GM12878 (cell line): ENCODE measurements around the gene STK10. TPM values are rescaled to one million over a fixed set of nuclear protein-coding genes. Genes with fewer than 3 reads are reported as not detected.

Experiments
- ATAC-seq: fragments of 200-7000 bp; cut with Tn5 transposase; 3 replicates; pipeline ENCODE4 v1.9.1; 2020; ENCODE audit warnings: mild to moderate bottlenecking, moderate library complexity
- BruUV-seq: library from RNA; stranded (reverse); fragments of 400-500 nt; replicated peaks from 2 replicates; lab custom pipeline; 2021; lab: Mats Ljungman, UMichigan
- CTCF ChIA-PET: fragments of 300-600 bp; sonication (Branson Sonifier 250); formaldehyde crosslinking; extraction: SDS; loops from one replicate; lab custom pipeline; 2021; ENCODE audit warnings: inconsistent platforms; lab: Yijun Ruan, JAX
- POLR2A ChIA-PET: fragments of 350-600 bp; formaldehyde crosslinking; extraction: SDS; loops from one replicate; lab custom pipeline; 2021; ENCODE audit warnings: inconsistent platforms; lab: Charles Lee
- RAD21 ChIA-PET: fragments of 300-600 bp; sonication (Branson Sonifier 250); formaldehyde crosslinking; loops from one replicate; lab custom pipeline; 2023; ENCODE audit warnings: antibody characterized with exemption; ENCODE audit not compliant: unreplicated experiment; lab: Charles Lee
- SMC1A ChIA-PET: fragments of 300-600 bp; sonication (Branson Sonifier 250); formaldehyde crosslinking; loops from one replicate; lab custom pipeline; 2023; ENCODE audit not compliant: unreplicated experiment, uncharacterized antibody; lab: Charles Lee
- DNase-seq: peaks from one replicate; pipeline ENCODE4 v3.0.0-alpha.2; 2011; ENCODE audit warnings: low read depth, low spot score
- FAIRE-seq: peaks from 3 replicates; lab custom pipeline; 2011; peaks lifted over from hg19 to GRCh38; lab: Jason Lieb, UNC
- H2AFZ ChIP-seq: 2 replicates; pipeline ENCODE4 v1.6.0; 2011; ENCODE audit warnings: low read depth, low read length, control low read depth; ENCODE audit not compliant: control insufficient read depth
- H3K27ac ChIP-seq: 2 replicates; pipeline ENCODE4 v1.5.1; 2011; ENCODE audit warnings: control low read depth; ENCODE audit not compliant: control insufficient read depth, insufficient read depth
- H3K27me3 ChIP-seq, 2 experiments: replicated peaks in 1 of 2; 2 replicates each; pipeline versions ENCODE4 v1.6.0 to v1.6.1; 2011; ENCODE audit warnings: low read length in 1 of 2; ENCODE audit not compliant: control insufficient read depth in 2 of 2, insufficient read depth in 2 of 2
- H3K36me3 ChIP-seq, 2 experiments: 2 replicates each; pipeline ENCODE4 v1.5.1; 2011; ENCODE audit warnings: low read length in 1 of 2; ENCODE audit not compliant: control insufficient read depth in 2 of 2, insufficient read depth in 2 of 2
- H3K4me1 ChIP-seq: 2 replicates; pipeline ENCODE4 v1.6.1; 2011; ENCODE audit warnings: mild to moderate bottlenecking, low read length, moderate library complexity, mixed read lengths; ENCODE audit not compliant: control insufficient read depth, insufficient read depth
- H3K4me2 ChIP-seq: 2 replicates; pipeline ENCODE4 v1.6.0; 2011; ENCODE audit warnings: control low read depth; ENCODE audit not compliant: control insufficient read depth, insufficient read depth
- H3K4me3 ChIP-seq: fragments of 200-600 bp; sonication (generic); 2 replicates; pipeline ENCODE4 v1.5.1; 2016
- H3K79me2 ChIP-seq: 2 replicates; pipeline ENCODE4 v1.6.0; 2011; ENCODE audit warnings: low read length; ENCODE audit not compliant: control insufficient read depth, insufficient read depth
- H3K9ac ChIP-seq: 2 replicates; pipeline ENCODE4 v1.8.0; 2011; ENCODE audit warnings: low read length, control low read depth, mixed read lengths; ENCODE audit not compliant: control insufficient read depth, insufficient read depth
- H3K9me3 ChIP-seq: replicated peaks from 3 replicates; pipeline ENCODE4 v1.5.1; 2011; ENCODE audit warnings: mild to moderate bottlenecking, low read length; ENCODE audit not compliant: control insufficient read depth, insufficient read depth
- H4K20me1 ChIP-seq: 2 replicates; pipeline ENCODE4 v1.6.0; 2011; ENCODE audit not compliant: control insufficient read depth, insufficient read depth
- GABPA ChIP-seq: IDR thresholded peaks from 2 replicates; pipeline ENCODE4 v1.6.1; 2014; ENCODE audit warnings: antibody characterized with exemption, low read depth, mild to moderate bottlenecking, inconsistent platforms
- GATAD2B ChIP-seq: fragments of 450-650 bp; conservative IDR thresholded peaks from 2 replicates; pipeline ENCODE4 v1.6.1; 2017; ENCODE audit warnings: low read depth, mild to moderate bottlenecking, moderate library complexity
- JUNB ChIP-seq: IDR thresholded peaks from 2 replicates; pipeline ENCODE4 v1.6.1; 2016; ENCODE audit warnings: antibody characterized with exemption, mild to moderate bottlenecking
- NFXL1 ChIP-seq: fragments of 450-650 bp; IDR thresholded peaks from 2 replicates; pipeline ENCODE4 v1.6.1; 2017; ENCODE audit warnings: antibody characterized with exemption, mild to moderate bottlenecking, borderline replicate concordance
- RBBP5 ChIP-seq: fragments of 200-600 bp; sonication (generic); conservative IDR thresholded peaks from 2 replicates; pipeline ENCODE4 v1.6.1; 2016
- SPI1 ChIP-seq: IDR thresholded peaks from 2 replicates; pipeline ENCODE4 v1.6.1; 2011; ENCODE audit warnings: low read depth, mild to moderate bottlenecking, low read length, moderate library complexity, borderline replicate concordance; ENCODE audit not compliant: insufficient read depth
- WGBS: methylation state at CpG from one replicate; pipeline ENCODE4 v1.1.6; 2016; ENCODE audit warnings: low lambda C conversion rate; ENCODE audit not compliant: insufficient replicate concordance, insufficient coverage; ENCODE audit errors: missing lambda C conversion rate; 5-methylcytosine and 5-hydroxymethylcytosine counted together
- in situ Hi-C: fragments of 300-500 bp; cut with MboI; formaldehyde crosslinking; loops from 9 replicates; pipeline ENCODE4 v1.14.3; 2018; ENCODE audit warnings: mixed read lengths
- intact Hi-C: fragments of 100-400 bp; cut with micrococcal nuclease; formaldehyde crosslinking; loops from one replicate; pipeline ENCODE4 v1.14.2; 2022; ENCODE audit not compliant: unreplicated experiment
- polyA plus RNA-seq, 11 experiments: library from polyadenylated mRNA; depleted of rRNA in 4 of 11; unstranded in 6 of 11; stranded (reverse) in 5 of 11; fragments of >200 nt; fragmentation: Nextera tagmentation in 4 of 11; fragmentation: Illumina TruSeq in 1 of 11; extraction: Ambion mirVana in 4 of 11; extraction: Trizol in 1 of 11; gene quantifications; 1 replicate in 1 of 11; 2 replicates in 10 of 11; pipeline versions ENCODE4 v1.2.1 to v1.2.3, GENCODE V29; 2011 to 2016; ENCODE audit warnings: inconsistent platforms in 2 of 11, missing spikeins in 2 of 11, low read depth in 1 of 11
- total RNA-seq, 4 experiments: library from RNA; depleted of rRNA in 3 of 4; stranded (reverse); fragments of >200 nt in 3 of 4; fragmentation: Illumina TruSeq in 1 of 4; extraction: Trizol in 1 of 4; gene quantifications; 2 replicates each; pipeline versions ENCODE4 v1.2.1 to v1.2.3, GENCODE V29; 2013 to 2021
- TF ChIP-seq, protein P1 (sequence below): IDR thresholded peaks from 2 replicates; pipeline ENCODE4 v1.6.1; 2011; ENCODE audit warnings: low read depth, low read length, improper control_type of control experiment, borderline replicate concordance
- TF ChIP-seq, protein P2 (sequence below): fragments of 450-650 bp; IDR thresholded peaks from 2 replicates; pipeline ENCODE4 v1.6.1; 2017; ENCODE audit warnings: mild to moderate bottlenecking, moderate library complexity
- TF ChIP-seq, protein P3 (sequence below): fragments of 450-650 bp; IDR thresholded peaks from 2 replicates; pipeline ENCODE4 v1.6.1; 2017; ENCODE audit warnings: antibody characterized with exemption, mild to moderate bottlenecking, moderate library complexity

STK10 gene
- total and polyA plus RNA-seq, 10 of the 15 experiments (the other 5 are each of a cell fraction or from before 2014, with no cell fraction given) = 14.2 to 96.4 (median 50.6) TPM

DNA sequence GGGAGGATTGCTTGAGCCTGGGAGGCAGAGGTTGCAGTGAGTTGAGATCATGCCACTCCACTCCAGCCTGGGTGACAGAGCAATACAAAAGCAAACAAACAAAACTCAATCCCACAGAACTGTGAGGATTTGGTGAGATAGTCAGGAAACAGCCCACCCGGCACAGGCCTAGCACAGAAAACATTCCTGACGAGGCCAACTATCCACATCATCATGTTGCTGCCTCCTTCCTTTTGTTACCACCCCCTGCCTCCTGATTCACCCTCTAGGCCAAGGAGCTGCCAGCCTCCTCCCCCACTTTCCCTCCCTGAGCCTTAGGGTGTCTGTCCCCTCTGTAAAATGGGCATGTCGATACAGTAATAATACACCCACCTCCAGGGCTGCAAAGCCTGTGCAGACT, 39.0 kb downstream of the STK10 start:
- FAIRE-seq (no peak), DNase-seq (no peak), ATAC-seq (no peak)
- TF ChIP-seq GATAD2B = no peak
- TF ChIP-seq, protein P1, sequence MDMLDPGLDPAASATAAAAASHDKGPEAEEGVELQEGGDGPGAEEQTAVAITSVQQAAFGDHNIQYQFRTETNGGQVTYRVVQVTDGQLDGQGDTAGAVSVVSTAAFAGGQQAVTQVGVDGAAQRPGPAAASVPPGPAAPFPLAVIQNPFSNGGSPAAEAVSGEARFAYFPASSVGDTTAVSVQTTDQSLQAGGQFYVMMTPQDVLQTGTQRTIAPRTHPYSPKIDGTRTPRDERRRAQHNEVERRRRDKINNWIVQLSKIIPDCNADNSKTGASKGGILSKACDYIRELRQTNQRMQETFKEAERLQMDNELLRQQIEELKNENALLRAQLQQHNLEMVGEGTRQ = no peak
- no peak for TF ChIP-seq RBBP5
- no peak for TF ChIP-seq SPI1
- TF ChIP-seq NFXL1 = no peak
- TF ChIP-seq, protein P2, sequence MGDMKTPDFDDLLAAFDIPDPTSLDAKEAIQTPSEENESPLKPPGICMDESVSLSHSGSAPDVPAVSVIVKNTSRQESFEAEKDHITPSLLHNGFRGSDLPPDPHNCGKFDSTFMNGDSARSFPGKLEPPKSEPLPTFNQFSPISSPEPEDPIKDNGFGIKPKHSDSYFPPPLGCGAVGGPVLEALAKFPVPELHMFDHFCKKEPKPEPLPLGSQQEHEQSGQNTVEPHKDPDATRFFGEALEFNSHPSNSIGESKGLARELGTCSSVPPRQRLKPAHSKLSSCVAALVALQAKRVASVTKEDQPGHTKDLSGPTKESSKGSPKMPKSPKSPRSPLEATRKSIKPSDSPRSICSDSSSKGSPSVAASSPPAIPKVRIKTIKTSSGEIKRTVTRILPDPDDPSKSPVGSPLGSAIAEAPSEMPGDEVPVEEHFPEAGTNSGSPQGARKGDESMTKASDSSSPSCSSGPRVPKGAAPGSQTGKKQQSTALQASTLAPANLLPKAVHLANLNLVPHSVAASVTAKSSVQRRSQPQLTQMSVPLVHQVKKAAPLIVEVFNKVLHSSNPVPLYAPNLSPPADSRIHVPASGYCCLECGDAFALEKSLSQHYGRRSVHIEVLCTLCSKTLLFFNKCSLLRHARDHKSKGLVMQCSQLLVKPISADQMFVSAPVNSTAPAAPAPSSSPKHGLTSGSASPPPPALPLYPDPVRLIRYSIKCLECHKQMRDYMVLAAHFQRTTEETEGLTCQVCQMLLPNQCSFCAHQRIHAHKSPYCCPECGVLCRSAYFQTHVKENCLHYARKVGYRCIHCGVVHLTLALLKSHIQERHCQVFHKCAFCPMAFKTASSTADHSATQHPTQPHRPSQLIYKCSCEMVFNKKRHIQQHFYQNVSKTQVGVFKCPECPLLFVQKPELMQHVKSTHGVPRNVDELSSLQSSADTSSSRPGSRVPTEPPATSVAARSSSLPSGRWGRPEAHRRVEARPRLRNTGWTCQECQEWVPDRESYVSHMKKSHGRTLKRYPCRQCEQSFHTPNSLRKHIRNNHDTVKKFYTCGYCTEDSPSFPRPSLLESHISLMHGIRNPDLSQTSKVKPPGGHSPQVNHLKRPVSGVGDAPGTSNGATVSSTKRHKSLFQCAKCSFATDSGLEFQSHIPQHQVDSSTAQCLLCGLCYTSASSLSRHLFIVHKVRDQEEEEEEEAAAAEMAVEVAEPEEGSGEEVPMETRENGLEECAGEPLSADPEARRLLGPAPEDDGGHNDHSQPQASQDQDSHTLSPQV = no peak
- no peak for TF ChIP-seq GABPA
- TF ChIP-seq, protein P3, sequence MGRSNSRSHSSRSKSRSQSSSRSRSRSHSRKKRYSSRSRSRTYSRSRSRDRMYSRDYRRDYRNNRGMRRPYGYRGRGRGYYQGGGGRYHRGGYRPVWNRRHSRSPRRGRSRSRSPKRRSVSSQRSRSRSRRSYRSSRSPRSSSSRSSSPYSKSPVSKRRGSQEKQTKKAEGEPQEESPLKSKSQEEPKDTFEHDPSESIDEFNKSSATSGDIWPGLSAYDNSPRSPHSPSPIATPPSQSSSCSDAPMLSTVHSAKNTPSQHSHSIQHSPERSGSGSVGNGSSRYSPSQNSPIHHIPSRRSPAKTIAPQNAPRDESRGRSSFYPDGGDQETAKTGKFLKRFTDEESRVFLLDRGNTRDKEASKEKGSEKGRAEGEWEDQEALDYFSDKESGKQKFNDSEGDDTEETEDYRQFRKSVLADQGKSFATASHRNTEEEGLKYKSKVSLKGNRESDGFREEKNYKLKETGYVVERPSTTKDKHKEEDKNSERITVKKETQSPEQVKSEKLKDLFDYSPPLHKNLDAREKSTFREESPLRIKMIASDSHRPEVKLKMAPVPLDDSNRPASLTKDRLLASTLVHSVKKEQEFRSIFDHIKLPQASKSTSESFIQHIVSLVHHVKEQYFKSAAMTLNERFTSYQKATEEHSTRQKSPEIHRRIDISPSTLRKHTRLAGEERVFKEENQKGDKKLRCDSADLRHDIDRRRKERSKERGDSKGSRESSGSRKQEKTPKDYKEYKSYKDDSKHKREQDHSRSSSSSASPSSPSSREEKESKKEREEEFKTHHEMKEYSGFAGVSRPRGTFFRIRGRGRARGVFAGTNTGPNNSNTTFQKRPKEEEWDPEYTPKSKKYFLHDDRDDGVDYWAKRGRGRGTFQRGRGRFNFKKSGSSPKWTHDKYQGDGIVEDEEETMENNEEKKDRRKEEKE = no peak
- no peak for TF ChIP-seq JUNB
- ChIA-PET SMC1A (no interaction called here), POLR2A (interaction anchor here (0.7 kb wide), 1 partner anchor 13 kb away, joined by 3 read pairs; no protein-coding TSS in a partner anchor), RAD21 (no interaction called here), CTCF (no interaction called here)
- H3K4me3 ChIP-seq = no peak overlapping the region
- H2AFZ ChIP-seq = no peak overlapping the region
- H3K27ac ChIP-seq = no peak overlapping the region
- in situ Hi-C loops (no loop called here), intact Hi-C loops (no loop called here)
- H3K9me3 ChIP-seq = no peaks in the 10 kb centered on the region
- H3K4me2 ChIP-seq = no peak overlapping the region
- H3K27me3 ChIP-seq = no peaks in the 10 kb centered on the region
- no peak overlapping the region for H3K9ac ChIP-seq
- 74% methylated on average over 3 of the region's 3 CpGs for WGBS
- H3K79me2 ChIP-seq = peaks cover 65% of the 10 kb centered on the region
- peaks cover 35% of the 10 kb centered on the region for H3K4me1 ChIP-seq
- peaks cover 6% of the 10 kb centered on the region for H4K20me1 ChIP-seq
- peaks cover 23 to 27% of the 10 kb centered on the region in 2 experiments for H3K36me3 ChIP-seq
- no TSS peak for BruUV-seq
